ENCODE results near the gene ANTXR1.
"Not testable (repeated sequence)": the region's sequence is repeated elsewhere in the genome, so short reads cannot be mapped to it uniquely, and the experiment has no call there.

ANTXR1 gene

GRCh38 chr2:69243652-69244051, 230.7 kb downstream of the ANTXR1 start:
- no peak for DNase-seq

- DNase-seq = no peak
These were observed 231.9 kb downstream of the ANTXR1 start for GRCh38 chr2:69244882-69245281.

- DNase-seq = no peak
These were observed 234.6 kb downstream of the ANTXR1 start for GRCh38 chr2:69247583-69247982.

GRCh38 chr2:69248232-69248631, 235.3 kb downstream of the ANTXR1 start:
- DNase-seq = no peak

- no peak for DNase-seq
These were observed 238.0 kb downstream of the ANTXR1 start for GRCh38 chr2:69250981-69251380.

- DNase-seq = no peak
These were observed 239.0 kb downstream of the ANTXR1 start for GRCh38 chr2:69251943-69252342.

GRCh38 chr2:69253112-69253511, 240.1 kb downstream of the ANTXR1 start:
- no peak for DNase-seq

GRCh38 chr2:69253611-69254301, 240.8 kb downstream of the ANTXR1 start:
- no peak for DNase-seq

- DNase-seq = peak; percentile 19
These were observed 242.8 kb downstream of the ANTXR1 start for GRCh38 chr2:69255760-69256159.

- not testable (repeated sequence) for DNase-seq
These were observed 247.1 kb downstream of the ANTXR1 start for GRCh38 chr2:69259994-69260591.

GRCh38 chr2:69260666-69261065, 247.7 kb downstream of the ANTXR1 start:
- DNase-seq = no peak

- no peak for DNase-seq
These were observed 256.4 kb downstream of the ANTXR1 start for GRCh38 chr2:69269330-69269729.

- DNase-seq = no peak
These were observed 258.9 kb downstream of the ANTXR1 start for GRCh38 chr2:69271831-69272257.

- no peak for DNase-seq
These were observed 260.0 kb downstream of the ANTXR1 start for GRCh38 chr2:69272803-69273471.

- no peak for DNase-seq
These were observed 262.5 kb downstream of the ANTXR1 start for GRCh38 chr2:69275490-69275889.

- no peak for DNase-seq
These were observed 265.4 kb downstream of the ANTXR1 start for GRCh38 chr2:69278366-69278765.

- no peak for DNase-seq
These were observed 266.2 kb downstream of the ANTXR1 start for GRCh38 chr2:69279211-69279610.

- no peak for DNase-seq
These were observed 267.1 kb downstream of the ANTXR1 start for GRCh38 chr2:69279931-69280681.

- no peak for DNase-seq
These were observed 267.9 kb downstream of the ANTXR1 start for GRCh38 chr2:69280796-69281412.

GRCh38 chr2:69285379-69285894, 272.5 kb downstream of the ANTXR1 start:
- DNase-seq = peak; percentile 66

- DNase-seq = no peak
These were observed 274.6 kb downstream of the ANTXR1 start for GRCh38 chr2:69287544-69287943.

- no peak for DNase-seq
These were observed 275.4 kb downstream of the ANTXR1 start for GRCh38 chr2:69288429-69288828.

Data from NCI-H82 (cell line).